HL-60 (cell line): ENCODE measurements around the gene TYW1.
"Not testable (repeated sequence)": the region's sequence is repeated elsewhere in the genome, so short reads cannot be mapped to it uniquely, and the experiment has no call there.

ENCODE experiments used
- DNase-seq, 2 experiments: peaks; one replicate each; pipeline ENCODE4 v3.0.0-alpha.2; 2010 to 2020; ENCODE audit warnings: low read depth in 1 of 2, low spot score in 1 of 2
- H3K27ac ChIP-seq: fragments of 250-450 bp; sonication (Bioruptor Pico); replicated peaks from 2 replicates; pipeline ENCODE4 v1.5.1; 2020; ENCODE audit warnings: mild to moderate bottlenecking, moderate library complexity
- H3K27me3 ChIP-seq: fragments of 250-450 bp; sonication (Bioruptor Pico); 2 replicates; pipeline ENCODE4 v1.5.1; 2021; ENCODE audit warnings: mild to moderate bottlenecking, moderate library complexity; ENCODE audit not compliant: insufficient read depth, poor library complexity, severe bottlenecking
- H3K4me3 ChIP-seq: replicated peaks from 2 replicates; pipeline ENCODE4 v1.5.1; 2011; ENCODE audit warnings: mild to moderate bottlenecking, control low read depth, low read length; ENCODE audit not compliant: insufficient read depth
- GABPA ChIP-seq: IDR thresholded peaks from 2 replicates; pipeline ENCODE4 v1.6.1; 2012; ENCODE audit warnings: low read depth
- POLR2AphosphoS5 ChIP-seq: IDR thresholded peaks from 2 replicates; pipeline ENCODE4 v1.6.1; 2012; ENCODE audit warnings: low read depth
- REST ChIP-seq: IDR thresholded peaks from 2 replicates; pipeline ENCODE4 v1.6.1; 2012; ENCODE audit warnings: low read depth; ENCODE audit not compliant: insufficient replicate concordance
- SPI1 ChIP-seq: IDR thresholded peaks from 2 replicates; pipeline ENCODE4 v1.6.1; 2012; ENCODE audit warnings: low read depth, mild to moderate bottlenecking, borderline replicate concordance

The TYW1 gene

GRCh38 chr7:67105377-67105776, 108.7 kb downstream of the TYW1 start:
- no peak overlapping the region for H3K4me3 ChIP-seq
- no peaks in the 10 kb centered on the region for H3K27me3 ChIP-seq
- DNase-seq: peak in 1 of 2 experiments; percentile 55
- no peak for TF ChIP-seq POLR2AphosphoS5
- TF ChIP-seq GABPA: no peak
- no peak for TF ChIP-seq REST
- no peak for TF ChIP-seq SPI1
- H3K27ac ChIP-seq: no peak overlapping the region

- H3K27me3 ChIP-seq, H3K4me3 ChIP-seq: not testable (repeated sequence)
- peak in 1 of 2 experiments; percentile 61 for DNase-seq
- peak overlapping the region; percentile 3; the same call in 1 of the 2 replicates for H3K27ac ChIP-seq
Observed at GRCh38 chr7:67106255-67106654, 109.6 kb downstream of the TYW1 start.

GRCh38 chr7:67111342-67111741, 114.7 kb downstream of the TYW1 start:
- not testable (repeated sequence) for H3K4me3 ChIP-seq, H3K27ac ChIP-seq, H3K27me3 ChIP-seq, DNase-seq

GRCh38 chr7:67114483-67115246, 118.0 kb downstream of the TYW1 start:
- not testable (repeated sequence) for H3K4me3 ChIP-seq, DNase-seq, H3K27ac ChIP-seq, H3K27me3 ChIP-seq

- not testable (repeated sequence) for DNase-seq, H3K4me3 ChIP-seq, H3K27me3 ChIP-seq, H3K27ac ChIP-seq
Observed at GRCh38 chr7:67120491-67120890, 123.9 kb downstream of the TYW1 start.

GRCh38 chr7:67128257-67128656, 131.6 kb downstream of the TYW1 start:
- not testable (repeated sequence) for DNase-seq, H3K4me3 ChIP-seq, H3K27me3 ChIP-seq
- peak overlapping the region; percentile 67 for H3K27ac ChIP-seq

GRCh38 chr7:67130766-67131165, 134.1 kb downstream of the TYW1 start:
- not testable (repeated sequence) for H3K4me3 ChIP-seq, H3K27me3 ChIP-seq
- peak in 1 of 2 experiments; percentile 56 for DNase-seq
- H3K27ac ChIP-seq: peak overlapping the region; percentile 50

- not testable (repeated sequence) for H3K4me3 ChIP-seq, H3K27ac ChIP-seq, H3K27me3 ChIP-seq, DNase-seq
Observed at GRCh38 chr7:67134912-67135311, 138.3 kb downstream of the TYW1 start.

- not testable (repeated sequence) for DNase-seq, H3K27me3 ChIP-seq, H3K27ac ChIP-seq, H3K4me3 ChIP-seq
Observed at GRCh38 chr7:67135617-67136486, 139.2 kb downstream of the TYW1 start.

- not testable (repeated sequence) for H3K27ac ChIP-seq, DNase-seq, H3K4me3 ChIP-seq, H3K27me3 ChIP-seq
Observed at GRCh38 chr7:67137489-67137888, 140.9 kb downstream of the TYW1 start.

GRCh38 chr7:67139876-67140275, 143.2 kb downstream of the TYW1 start:
- not testable (repeated sequence) for H3K27me3 ChIP-seq, H3K27ac ChIP-seq, DNase-seq, H3K4me3 ChIP-seq

GRCh38 chr7:67141001-67141400, 144.4 kb downstream of the TYW1 start:
- H3K27ac ChIP-seq, H3K27me3 ChIP-seq, DNase-seq, H3K4me3 ChIP-seq: not testable (repeated sequence)
